Stimulated activated naive CD4-positive, alpha-beta T cell treated with Interleukin-2 at 50 U/mL for 16 hours (primary cell): Measurements from ENCODE around the gene SYT7.
A peak's percentile ranks its signal among the peaks of the same experiment; 100 is the strongest.

Source experiments
- DNase-seq: peaks from one replicate; lab custom pipeline; 2025; lab: John Stamatoyannopoulos, UW

Gene SYT7

GRCh38 chr11:61536676-61537270 lies 44.1 kb downstream of the SYT7 start:
- no peak for DNase-seq

DNA sequence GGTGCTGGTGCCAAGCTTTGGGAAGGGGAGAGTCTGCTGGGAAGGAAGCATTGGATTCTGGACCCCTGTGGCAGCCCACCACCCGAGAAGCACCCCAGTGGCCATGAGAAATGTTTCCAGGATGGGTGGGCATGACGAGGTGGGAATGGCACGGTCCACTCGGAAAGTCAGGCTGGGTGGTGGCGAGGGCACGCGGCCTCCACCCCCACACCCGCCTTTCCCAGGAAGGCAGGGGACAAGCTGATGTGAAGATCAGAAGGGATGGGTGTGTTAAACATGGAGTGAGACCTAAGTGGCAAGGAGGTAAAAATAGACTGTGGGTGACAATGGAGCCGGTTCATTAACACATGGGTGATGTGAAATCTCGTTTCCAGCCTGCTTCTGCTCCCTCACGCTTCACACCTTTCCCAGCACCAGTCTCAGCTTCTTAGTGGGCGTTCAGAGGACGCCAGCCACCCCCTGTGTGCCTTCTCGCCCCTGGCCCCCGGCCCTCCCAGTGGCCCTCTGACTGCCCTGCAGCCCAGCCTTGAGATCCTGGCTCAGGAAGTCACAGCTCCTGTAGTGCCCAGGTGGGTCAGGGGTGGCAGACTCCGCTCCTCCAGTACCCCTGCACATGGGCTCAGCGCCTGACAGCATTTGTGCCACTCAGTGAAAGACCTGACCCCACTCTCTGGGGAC lies 44.7 kb downstream of the SYT7 start:
- no peak for DNase-seq

DNA sequence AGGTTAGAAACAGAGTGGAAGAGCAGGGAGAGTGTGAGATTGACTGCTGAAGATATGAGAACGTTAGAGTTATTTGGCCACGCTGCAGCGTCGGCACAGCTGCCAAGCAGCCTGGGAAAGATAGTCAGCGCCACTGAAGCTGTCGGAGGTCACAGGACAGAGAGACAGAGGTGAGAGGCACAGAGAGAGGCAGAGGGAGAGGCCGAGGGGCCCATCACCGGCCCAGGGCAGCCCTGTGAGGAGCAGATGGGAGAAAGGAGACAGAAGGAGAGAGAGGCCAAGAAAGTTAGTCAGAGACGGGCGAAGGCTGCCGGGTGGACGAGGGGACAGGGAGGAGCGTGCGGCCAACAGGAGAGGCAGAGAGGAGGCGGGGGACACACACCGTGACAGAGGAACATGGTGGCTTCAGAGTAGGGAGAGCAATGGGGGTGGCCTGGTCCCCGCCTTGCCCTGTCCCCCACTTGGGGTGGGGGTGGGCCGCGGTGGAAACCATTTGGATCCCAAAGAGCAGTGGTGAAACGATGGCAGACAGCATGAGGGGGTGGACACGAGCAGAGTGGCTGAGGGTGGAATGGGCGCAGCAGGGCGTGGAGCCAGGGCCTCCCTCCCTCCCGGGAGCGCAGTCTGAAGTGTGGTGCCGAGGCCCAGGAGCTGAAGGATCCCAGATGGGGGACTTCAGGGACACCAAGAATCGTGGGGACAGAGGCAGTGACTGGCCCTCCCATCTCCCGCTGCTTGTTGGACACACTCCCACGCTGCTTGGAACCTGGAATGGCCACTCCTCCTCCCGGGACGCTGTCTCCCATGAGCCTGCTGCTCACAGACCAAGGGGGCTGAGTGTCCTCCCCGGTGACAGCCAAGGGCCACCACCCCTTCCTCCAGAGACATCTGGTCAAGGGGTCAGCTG lies 45.7 kb downstream of the SYT7 start:
- no peak for DNase-seq

- no peak for DNase-seq
Measured at GRCh38 chr11:61534025-61534932, 46.6 kb downstream of the SYT7 start.

DNA sequence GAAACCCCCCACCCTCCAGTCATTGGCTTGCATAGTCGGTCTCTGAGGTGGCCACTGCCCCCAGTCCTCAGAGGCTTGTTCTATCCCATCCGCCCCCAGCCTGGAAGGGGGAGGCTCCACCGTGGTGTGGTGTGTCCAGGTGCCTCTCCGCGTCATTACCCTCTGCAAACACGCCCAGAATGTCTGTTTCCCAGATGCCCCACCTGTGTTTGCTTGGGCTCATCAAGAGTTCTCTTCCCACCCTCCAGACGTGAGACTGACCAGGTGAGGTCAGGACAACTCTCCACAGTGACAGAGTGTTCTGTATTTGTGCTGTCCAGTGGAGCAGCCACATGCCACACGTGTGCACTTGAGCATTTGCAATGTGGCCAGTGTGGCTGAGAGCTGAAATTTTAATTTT lies 47.5 kb downstream of the SYT7 start:
- no peak for DNase-seq

GRCh38 chr11:61533039-61533375 lies 47.9 kb downstream of the SYT7 start:
- DNase-seq, result no peak

DNA sequence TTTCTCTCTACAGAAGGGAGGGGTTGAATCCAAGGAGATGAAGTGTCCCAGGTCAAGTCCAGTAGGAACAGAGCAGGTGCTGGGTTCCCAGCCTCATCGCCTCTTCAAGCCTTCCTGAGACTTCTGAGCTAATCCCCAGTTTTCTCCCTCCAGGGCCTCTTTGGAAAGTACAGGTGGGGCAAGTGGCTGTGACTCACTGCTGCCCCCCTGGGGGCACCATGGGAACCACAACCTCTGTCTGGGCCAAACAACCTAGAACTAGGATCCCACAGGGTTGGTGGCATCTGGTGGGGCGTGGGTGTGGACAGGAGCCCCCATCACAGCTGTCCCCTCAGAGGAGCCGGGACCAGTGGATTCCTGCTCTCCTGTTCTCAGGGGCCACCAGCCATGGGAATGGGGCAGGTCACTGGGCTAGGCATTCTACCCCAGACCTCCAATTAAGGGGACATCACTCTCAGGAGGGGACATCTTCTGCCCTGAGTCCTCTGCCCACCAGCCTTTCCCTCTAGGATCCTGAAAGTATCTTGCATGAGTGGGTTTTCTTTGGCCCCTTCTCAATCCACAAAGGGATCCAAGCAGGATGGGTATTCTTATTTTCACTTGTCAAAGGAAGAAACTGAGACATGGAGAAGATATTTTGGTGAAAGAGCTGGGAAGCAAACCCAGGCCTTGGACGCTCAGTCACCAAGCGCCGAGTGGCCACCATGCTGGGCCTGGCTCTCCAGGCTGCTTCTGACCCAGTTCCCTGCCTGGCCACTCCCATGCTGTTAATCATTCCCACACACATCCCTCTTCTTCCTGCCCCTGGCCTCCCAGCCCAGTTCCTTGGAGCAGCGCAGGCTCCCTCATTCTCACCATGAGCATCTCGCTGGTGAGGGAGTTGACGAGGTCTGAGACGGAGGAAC lies 48.5 kb downstream of the SYT7 start:
- DNase-seq, result no peak

DNA sequence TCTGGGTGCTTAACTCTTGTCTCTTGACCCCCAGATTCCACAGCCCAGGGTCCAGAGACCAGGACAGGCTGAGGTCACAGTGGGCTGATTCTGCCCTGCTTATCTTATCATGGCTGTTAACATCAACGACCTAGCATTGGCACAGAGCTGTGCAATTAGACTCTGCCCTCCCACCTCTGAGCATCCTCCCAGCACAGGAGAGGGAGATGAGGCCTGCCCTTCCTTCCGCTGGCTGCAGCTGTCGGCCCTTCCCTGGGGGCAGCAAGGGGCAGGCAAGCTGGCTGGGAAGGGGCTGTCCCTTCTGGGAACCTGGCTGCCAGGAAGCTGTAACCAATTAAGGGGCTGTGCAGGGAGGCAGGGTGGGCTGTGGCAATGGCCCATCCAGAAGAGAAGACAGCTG lies 49.8 kb downstream of the SYT7 start:
- DNase-seq, result no peak

DNA sequence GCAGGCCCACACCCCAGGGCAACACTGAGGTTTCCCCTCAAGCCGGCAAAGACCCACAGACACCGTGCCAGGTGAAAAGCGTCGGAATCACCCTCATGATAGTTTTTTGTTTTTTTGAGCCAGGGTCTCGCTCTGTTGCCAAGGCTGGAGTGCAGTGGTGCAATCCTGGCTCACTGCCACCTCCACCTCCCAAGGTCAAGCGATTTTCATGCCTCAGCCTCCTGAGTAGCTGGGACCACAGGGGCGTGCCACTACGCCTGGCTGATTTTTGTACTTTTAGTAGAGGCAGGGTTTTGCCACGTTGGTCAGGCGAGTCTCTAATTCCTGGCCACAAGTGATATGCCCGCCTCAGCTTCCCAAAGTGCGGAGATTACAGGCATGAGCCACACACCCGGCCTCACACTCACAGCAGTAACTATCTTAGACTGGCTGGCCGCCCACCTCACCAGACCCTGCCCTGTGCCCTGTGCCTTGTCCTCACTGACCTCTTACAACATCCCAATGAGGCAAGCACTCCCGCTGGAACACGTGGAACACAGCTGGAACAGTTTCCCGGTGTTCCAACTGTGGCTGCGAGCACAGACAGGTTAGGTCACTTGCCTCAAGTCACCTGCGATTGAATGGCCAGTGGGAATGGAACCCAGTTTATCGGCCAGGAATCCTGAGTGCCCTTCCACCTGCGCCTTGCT lies 51.2 kb downstream of the SYT7 start:
- no peak for DNase-seq

GRCh38 chr11:61528114-61528513 lies 52.8 kb downstream of the SYT7 start:
- DNase-seq, result no peak

GRCh38 chr11:61526956-61527731 lies 53.7 kb downstream of the SYT7 start:
- DNase-seq, result no peak

DNA sequence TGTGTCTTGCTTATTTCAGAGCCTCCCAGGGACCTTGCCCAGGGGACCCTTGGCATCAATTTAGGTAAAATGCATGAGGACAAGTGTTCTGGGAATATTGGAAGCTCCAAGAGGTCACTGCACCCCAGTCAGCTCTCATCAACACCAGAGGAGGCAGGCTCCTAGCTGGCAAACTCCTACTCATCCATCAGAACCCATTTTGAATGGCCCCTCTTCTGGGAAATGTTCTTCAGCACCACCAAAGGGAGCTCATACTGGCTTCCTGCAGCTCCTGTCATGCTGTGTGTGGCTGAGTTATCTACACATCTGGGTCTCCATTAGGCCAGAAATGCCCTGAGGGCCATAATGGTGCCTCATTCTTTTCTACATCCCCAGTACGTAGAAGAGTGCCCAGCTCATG lies 54.6 kb downstream of the SYT7 start:
- DNase-seq, result no peak

- DNase-seq, result no peak
Measured at GRCh38 chr11:61524963-61525587, 55.8 kb downstream of the SYT7 start.

- no peak for DNase-seq
Measured at GRCh38 chr11:61524446-61524845, 56.4 kb downstream of the SYT7 start.

DNA sequence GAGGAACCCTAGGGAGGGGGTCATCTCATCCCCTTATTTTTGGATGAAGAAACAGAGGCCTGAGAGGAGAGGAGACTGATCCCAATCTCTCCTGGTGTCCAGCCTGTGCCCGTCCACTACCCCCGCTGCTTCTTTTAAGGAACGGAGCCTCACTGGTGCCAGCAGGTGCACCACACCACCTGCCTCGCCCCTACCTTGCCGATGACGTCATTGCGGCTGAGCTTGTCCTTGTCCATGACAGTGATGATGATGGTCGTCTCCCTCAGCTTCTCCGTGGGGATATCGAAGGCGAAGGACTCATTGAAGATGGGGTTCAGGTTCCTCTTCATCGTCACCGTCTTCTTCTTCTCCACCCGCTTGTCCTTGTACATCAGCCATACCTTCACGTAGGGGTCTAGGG lies 58.0 kb downstream of the SYT7 start:
- DNase-seq, result no peak

DNA sequence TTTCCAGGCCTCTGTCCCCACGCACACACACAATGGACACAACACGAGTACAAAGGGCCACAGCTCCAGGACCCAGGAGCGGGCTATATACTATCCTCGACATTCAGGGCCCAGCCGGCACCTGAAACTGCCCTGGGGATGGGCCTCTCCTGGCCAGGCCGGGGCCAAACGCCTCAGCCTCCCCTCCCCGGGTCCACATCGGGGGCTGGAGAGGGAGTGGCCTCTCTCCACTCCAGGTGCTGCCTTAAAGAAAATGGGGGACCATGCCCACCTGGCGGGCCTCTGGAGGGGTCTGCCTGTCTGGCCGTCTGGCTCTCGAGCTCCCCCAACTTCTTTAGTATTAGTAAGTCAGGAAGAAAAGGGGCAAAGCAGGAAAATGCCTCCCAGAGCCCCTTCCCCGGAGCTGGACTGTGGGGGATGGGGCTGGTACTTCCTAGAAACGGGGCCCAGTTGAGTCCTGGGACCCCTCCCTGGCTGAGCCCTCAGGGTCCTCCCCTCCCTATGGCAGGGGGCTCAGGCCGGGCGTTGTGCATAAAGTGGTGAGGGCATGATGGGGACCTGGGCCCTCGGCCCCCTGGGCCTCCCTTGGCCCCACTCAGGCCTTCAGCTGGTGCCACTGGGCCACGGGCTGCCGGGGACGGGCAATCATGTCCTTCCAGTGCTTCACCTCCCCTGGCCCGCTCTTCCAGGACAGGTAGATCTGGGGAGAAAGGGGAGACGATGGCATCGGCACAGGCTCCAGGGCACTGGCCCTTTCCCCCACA lies 62.7 kb downstream of the SYT7 start:
- DNase-seq, result no peak

DNA sequence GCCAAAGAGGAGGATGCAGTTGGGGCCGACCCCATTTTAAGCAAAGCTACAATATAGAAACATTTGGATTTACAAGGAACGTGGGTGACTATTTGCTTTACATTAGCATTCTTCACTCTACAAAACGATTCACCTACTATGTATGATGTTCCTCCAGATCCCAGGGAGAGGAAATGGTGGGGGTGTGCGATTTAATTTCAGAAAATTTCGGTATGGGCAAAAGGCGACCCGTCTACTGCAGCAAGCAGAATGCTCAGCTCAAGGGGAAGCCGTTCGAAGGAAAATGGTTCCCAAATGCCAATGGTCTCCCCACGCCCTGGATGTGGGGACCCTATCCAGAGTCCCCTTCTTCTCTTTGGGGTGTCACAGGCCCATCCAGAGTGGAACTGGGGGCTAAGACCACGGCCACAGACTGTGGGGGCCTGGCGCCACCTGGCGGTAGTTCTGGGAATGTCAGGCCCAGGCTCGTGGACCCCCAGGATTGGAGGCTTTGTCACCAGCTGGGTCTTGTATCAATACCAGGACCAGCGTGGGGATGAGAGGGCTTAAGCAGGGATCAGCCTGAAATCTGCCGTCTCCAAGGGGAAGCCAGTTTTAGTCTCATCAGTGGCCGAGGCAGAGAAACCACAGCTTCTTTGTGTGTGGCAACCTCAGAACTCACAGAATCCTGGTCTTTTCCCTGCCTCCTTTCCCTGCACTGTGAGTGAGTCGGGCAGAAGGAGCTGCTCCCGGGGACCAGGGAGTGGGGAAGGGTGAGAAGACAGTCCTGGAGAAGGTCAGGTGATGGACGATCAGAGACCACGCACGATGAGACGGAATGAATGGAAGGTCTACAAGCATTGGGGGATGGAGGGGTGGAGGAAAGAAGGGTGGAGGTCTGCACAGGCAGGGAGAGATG lies 64.0 kb downstream of the SYT7 start:
- DNase-seq, result peak; percentile 18
